HG02678 (cell line): ENCODE results near the gene FCGR2B.
"Not testable (repeated sequence)": the region's sequence is repeated elsewhere in the genome, so short reads cannot be mapped to it uniquely, and the experiment has no call there.

Experiments used
- ATAC-seq: cut with Tn5 transposase; IDR thresholded peaks from one replicate; pipeline ENCODE4 v1.9.1; 2021; ENCODE audit warnings: mild to moderate bottlenecking, moderate library complexity; ENCODE audit not compliant: unreplicated experiment

FCGR2B gene

DNA sequence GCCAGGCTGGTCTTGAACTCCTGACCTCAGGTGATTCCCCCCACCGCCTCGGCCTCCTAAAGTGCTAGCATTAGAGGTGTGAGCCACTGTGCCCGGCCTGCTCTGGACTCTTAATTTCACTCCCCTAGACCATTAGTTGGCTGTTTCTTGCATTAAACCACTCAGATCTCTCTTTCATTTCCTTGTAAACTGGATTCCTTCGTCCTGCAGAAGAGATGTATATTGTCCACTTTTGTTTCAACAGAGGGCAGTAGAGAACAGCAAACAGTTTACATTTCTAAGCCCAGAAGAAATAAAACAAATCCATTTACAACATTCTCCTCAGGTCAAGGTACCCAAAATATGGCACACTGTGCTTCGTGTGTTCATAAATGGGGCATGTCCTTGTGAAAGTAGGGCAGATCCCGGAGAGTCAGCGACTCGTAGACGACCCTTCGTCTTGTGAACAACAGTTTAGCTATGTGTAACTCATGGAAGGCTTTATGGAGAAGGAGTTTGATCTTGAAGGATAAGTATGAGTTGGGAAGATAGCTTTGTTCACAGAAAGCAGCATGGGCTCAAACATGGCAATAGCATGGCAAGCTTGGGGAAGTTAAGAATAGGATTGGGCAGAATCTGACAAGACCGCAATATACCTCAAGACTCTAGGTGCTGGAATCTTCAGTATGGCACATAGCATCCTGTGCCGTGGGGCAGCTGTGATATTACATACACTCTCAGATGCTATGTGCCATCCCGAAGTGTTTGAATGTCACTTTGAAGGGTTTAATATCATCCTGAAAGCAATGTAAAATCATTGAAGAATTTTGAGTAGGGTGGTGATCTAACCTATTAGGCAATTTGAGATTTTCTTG lies 15.2 kb upstream of the FCGR2B start:
- ATAC-seq: not testable (repeated sequence)

DNA sequence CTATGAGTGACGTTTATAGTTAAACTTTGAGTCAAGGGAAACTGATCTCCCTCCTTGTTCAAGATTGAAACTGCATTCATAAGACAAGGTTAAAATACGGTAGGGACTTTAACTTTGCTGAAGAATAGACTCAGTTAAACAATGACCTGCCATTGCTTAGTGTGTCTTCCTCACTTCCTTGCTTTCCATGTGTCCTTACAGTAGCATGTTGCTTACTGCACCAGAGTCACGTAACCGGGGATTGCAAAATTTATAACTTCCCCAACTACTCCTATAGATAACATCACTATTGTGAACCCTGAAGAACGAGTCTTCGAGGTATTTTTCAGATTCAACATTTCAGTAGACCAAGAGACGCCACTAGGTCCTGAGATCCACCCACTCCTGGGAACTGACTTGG lies 9.4 kb upstream of the FCGR2B start:
- not testable (repeated sequence) for ATAC-seq

DNA sequence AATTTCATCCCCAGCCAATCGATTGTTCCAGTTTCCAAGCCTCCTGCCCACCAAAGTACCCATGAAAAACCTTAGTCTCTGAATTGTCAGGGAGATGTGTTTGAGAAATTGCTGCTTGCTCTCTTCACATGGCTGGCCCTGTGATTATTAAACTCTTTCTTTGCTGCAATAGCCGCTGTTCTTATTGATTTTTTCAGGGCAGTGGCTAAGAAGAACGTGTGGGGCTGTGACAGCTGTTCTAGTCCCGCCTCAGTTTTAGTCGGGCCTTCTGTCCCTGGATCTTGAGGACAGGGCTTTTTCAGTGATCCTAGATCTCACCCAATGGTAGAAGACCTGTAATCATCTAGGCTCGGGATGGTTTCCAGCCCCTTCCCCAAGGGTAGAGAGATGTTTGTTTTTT lies 9.0 kb upstream of the FCGR2B start:
- ATAC-seq: not testable (repeated sequence)

DNA sequence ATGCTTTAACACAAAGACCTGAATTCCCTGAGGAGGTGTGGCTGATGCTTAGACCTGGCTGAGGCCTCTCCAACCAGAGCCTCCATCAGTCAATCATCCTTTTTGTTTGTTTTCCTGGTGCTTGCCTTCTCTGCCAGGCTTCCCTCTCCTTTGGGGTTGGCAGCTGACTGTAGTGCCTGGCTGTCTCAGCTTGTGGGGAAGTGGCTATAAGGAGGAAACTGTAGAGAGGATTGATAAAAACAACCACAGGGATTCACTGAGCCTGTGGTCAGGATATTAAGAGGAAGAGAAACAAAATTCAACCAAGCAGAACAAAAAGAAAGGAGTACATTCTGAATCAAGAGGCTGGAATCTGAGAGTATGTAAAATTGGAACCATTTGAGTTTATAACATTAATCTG lies 4.4 kb upstream of the FCGR2B start:
- not testable (repeated sequence) for ATAC-seq

DNA sequence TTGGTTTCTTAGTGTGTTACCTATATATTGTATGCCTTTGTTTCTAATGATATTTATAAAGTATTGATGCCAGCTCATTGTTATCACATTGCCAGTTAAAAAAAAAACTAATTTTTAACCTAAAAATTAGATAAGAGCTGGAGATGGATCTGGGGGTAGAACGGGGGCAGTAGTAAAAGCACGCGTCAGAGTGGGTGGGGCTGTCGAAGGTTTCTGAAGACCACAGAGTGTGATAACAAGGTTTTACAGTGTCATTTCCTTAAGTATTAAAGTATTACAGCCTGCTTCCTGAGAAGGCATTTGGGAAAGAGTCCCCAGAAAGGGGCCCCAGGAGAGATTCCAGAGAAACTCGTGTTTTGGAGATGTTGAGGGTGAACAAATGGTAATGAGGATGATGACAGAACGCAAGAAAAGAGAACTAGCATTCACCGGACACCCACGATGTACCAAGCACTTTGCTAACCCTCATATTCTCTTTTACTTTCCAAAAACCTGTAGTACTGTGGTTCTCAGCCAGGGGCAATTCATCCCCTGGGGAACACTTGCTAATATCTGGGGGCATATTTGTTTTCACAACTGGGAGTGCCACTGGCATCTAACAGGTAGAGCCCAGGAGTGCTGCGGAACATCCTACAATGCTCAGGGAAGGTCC lies 1.2 kb upstream of the FCGR2B start:
- not testable (repeated sequence) for ATAC-seq

DNA sequence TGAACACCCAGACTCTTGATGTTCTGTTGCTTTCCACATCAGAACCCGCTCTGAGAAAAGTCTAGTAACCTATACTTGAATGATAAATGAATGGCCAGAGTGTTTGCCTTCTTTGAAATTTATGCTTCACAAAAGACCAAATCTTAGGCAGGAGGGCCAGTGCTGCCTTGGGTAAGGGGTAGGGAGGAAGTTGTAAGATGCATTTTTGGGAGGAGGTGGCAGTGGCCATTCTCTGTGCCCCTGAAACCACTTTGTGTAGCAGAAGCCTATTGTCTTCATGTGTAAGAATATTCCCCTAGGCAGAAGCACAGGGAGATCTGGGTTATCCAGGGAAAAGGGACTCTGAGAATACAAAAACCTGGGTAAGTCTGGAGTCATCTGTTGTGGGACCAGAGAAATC lies 626 bp downstream of the FCGR2B start:
- not testable (repeated sequence) for ATAC-seq

DNA sequence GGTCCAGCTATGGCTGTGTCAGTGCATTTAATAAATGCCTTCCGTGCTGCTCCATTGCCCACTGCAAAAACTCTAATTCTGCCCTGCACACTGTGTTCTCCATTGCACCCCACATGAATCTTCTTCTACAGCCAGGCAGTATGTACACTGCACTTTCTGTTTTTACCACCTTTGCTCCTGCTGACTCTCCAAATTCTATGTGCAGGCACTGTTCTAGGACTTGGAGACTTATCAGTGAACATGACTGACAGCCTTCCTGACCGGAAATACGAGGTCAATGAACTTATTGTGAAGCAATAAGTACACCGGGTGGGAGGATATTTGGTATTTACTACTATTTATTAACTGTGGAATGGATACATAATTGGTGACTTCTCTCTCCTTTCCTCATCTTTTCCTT lies 1.7 kb downstream of the FCGR2B start:
- not testable (repeated sequence) for ATAC-seq

DNA sequence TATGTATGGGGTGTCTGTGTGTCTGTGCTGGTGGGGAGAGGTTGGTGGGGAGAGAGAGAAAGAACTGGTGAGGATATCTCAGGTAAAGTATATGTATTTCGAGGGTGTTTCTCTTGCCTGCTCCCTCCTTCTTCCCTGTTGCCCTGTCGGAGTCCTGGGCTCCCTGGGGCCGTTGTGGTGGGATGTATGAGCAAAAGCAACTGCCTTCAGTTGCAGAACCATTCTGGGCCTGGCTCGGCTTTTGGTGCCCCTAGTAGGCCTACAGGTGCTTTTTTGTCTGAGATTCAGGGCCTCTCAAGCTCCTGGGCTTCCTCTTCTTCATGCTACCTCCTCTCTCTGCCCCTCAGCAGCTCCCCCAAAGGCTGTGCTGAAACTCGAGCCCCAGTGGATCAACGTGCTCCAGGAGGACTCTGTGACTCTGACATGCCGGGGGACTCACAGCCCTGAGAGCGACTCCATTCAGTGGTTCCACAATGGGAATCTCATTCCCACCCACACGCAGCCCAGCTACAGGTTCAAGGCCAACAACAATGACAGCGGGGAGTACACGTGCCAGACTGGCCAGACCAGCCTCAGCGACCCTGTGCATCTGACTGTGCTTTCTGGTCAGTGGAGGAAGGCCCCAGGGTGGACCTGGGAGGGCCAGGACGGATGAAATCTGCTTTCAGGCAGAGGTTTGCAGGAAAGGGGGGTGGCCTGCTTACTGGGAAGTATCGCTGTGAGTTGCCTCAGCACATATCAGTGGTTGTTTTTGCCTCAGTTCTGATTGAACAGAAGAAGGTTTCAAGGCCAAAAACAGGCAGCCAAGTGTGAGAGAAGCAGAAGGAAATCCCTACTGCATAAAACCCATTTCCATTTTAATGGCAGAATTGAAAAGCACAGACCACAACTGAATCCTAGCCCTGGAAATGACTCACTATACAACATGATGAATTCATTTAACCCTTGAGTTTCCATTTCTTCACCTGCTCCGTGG lies 8.4 kb downstream of the FCGR2B start:
- ATAC-seq: not testable (repeated sequence)

DNA sequence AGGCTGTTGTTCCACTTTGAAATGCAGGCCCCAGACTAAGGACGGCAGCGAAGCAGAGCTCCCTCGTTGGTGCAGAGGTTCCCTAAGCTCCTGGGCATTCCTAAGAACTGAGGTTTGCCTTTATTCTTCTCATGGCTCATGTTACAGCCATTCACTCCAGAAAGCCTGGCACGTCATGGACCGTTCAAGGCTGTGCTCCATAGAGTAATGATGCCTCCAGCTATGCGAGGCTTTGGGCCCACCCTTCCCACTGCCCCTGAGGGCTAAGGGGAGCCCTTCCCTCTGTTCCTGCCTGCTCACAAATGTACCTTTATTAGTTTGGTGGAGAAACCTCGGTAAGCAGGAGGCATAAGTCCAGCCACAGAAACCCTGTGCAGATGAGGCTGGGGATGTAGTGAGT lies 10.5 kb downstream of the FCGR2B start:
- ATAC-seq: not testable (repeated sequence)

DNA sequence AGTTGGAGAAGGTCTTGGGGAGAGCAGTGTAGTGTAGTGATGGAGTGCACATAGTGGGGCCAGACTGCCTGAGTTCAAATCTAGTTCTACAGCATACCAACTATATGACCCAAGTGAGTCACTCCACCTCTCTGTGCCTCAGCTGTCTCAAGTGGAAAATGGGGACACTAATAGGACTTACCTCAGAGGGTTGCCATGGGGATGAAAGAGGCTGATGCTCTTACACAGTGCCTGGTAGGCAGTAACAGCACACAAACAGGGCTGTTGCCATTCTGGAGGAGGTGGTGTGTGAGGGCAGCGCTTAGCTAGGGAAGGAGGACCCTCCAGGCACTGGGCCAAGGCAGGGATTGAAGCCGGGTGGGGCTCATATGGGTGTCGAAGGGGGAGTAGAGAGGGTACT lies 11.5 kb downstream of the FCGR2B start:
- ATAC-seq: not testable (repeated sequence)

DNA sequence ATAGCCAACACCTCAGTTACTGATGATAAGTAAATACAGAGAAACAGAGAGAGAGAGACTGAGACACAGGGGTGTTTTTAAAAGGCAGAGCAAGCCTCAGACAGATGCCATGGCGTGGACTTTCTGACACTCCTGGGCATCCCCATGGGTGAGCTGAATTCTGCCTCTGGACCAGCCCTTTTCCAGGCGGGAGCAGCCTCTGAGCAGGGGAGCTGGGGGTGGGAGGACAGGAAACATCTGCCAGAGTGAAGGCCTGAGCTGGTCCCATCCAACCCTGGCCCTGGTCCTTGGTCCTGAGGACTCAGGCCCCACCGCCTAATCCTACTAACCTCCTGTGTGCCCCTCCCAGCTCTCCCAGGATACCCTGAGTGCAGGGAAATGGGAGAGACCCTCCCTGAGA lies 12.0 kb downstream of the FCGR2B start:
- not testable (repeated sequence) for ATAC-seq

DNA sequence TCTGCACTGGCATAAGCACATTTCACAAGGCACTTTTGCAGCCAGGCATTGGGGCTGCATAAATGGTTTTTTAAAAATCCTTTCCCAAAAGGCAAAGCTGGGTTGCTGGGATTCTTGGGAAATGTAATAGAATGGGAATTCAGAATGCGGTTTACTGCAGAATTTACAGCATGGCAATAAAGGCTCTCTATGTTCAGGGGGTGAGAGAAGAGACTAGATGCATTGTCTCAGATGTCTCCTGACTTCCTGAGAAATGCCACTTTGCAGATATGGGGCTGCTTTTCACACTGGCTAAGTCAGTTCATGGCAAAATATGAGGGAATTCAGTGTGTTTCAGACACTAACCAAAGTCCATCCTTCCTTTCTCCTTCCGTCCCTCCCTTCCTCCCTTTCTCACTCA lies 13.5 kb downstream of the FCGR2B start:
- no peak for ATAC-seq

DNA sequence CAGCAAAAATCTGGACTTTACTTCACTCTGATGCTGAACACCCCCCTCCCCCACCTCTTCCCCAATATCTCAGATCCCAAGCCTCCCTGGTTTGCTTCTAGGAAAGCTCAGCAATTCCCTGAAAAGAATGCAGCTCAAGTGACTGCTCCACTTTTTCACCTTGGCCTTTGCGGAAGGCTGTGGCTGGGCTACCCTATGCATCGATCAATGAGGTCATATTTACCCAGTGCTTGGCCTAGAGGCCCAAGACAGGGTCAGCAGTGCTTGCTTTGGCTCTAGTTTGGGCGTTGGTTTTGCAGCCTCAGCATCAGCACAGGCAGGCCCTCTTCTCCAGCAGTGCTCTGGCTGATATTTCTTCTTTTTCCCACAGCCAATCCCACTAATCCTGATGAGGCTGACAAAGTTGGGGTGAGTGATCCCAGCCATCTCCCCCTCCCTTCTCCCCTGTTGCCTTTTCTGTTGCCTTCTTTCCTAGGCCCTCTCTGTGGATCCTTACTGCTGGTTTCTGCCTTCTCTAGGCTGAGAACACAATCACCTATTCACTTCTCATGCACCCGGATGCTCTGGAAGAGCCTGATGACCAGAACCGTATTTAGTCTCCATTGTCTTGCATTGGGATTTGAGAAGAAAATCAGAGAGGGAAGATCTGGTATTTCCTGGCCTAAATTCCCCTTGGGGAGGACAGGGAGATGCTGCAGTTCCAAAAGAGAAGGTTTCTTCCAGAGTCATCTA lies 14.2 kb downstream of the FCGR2B start:
- ATAC-seq: no peak

DNA sequence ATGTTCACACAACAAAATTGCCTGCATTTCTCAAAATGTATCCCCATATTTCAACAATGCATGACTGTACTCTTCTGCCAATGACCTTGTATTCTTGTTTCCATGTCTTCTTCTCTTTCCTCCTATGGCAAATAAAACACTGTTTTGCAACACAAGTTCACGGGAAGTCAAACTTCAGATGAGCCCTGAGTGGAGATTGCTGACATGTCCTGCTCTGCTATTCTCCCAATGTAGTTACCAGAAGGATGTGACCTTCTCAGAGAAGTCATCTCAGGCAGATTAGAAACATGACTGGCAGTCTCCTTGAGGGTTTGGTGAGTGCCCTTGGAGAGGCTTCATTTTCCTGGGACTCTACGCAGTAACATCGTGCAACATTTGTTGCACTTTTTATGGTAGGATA lies 15.6 kb downstream of the FCGR2B start:
- no peak for ATAC-seq

DNA sequence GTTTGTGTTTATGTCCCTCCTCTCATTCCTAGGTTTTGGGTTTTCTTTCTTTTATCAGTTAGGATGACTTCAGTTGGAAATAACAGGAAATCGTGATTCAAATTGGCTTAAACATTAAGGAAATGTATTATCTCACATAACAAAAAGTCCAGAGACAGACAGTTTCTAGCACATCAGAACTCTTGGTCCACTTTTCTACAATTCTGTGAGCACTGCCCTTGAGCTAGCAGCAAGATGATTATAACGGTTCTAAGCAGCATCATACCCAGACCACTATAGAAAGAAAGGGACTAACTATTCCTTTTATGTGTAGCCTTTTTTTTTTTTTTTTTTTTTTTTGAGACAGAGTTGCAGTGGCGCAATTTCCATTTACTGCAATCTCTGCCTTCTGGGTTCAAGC lies 18.9 kb downstream of the FCGR2B start:
- ATAC-seq: no peak

DNA sequence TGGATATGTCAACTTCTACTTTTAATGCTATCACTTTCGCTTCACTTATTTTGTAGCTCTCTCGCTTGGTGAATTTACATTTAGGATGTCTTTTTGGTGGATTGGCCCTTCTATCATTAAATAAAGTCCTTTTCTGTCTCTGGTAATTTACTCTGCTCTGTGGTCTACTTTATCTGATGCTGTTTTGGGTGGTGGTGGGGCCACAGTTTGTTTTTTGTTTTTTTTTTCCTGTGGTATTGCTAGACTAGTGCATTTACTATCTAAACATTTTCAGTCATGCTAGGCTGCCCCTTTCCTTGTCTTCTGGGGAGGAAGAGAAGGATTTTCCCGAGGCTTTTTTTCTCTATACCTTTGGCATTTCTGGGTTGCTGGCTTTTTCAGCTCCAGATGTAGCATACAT lies 26.0 kb downstream of the FCGR2B start:
- no peak for ATAC-seq

DNA sequence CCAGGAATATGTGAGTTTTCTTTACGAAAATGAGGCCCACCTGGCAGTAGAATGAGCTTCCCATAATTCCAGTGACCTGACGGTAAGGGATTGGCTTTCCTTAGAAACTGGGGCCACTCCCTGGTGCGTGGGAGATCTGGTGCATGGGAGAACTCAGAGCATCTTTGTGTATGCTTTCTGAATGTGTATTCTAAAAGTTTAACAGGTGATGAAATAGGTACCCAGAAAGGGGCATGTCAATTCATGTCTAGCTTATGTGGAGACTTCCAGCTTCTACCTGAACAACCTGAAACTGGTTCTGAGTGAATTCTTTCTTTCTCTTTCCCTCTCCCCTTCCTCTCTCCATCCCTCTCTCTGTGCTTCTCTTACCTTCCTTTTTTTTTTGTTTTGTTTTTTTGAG lies 28.9 kb downstream of the FCGR2B start:
- ATAC-seq: no peak

DNA sequence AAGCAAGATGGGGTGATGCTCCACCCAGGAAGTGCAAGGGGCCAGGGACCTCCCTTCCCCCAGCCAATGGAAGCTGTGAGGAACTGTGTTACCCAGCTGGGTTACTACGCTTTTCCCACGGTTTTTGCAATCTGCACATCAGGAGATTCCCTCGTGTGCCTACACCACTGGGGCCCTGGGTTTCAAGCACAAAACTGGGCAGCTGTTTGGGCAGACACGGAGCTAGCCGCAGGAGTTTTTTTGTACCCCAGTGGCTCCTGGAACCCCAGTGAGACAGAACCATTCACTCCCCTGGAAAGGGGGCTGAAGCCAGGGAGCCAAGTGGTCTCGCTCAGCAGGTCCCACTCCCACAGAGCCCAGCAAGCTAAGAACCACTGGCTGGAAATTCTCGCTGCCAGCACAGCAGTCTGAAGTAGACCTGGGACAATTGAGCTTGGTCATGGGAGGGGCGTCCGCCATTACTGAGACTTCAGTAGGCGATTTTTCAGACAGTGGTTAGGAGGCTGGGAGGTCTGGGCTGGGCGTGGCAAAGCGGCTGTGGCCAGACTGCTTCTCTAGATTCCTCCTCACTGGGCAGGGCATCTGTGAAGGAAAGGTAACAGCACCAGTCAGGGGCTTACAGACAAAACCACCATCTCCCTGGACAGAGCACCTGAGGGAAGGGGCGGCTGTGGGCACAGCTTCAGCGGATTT lies 30.2 kb downstream of the FCGR2B start:
- not testable (repeated sequence) for ATAC-seq

DNA sequence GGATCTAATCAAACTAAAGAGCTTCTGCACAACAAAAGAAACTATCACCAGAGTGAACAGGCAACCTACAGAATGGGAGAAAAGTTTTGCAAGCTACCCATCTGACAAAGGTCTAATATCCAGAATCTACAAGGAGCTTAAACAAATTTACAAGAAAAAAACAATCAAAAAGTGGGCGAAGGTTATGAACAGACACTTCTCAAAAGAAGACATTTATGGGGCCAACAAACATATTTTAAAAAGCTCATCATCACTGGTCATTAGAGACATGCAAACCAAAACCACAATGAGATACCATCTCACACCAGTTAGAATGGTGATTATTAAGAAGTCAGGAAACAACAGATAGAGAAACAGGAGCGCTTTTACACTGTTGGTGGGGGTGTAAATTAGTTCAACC lies 35.4 kb downstream of the FCGR2B start:
- not testable (repeated sequence) for ATAC-seq

DNA sequence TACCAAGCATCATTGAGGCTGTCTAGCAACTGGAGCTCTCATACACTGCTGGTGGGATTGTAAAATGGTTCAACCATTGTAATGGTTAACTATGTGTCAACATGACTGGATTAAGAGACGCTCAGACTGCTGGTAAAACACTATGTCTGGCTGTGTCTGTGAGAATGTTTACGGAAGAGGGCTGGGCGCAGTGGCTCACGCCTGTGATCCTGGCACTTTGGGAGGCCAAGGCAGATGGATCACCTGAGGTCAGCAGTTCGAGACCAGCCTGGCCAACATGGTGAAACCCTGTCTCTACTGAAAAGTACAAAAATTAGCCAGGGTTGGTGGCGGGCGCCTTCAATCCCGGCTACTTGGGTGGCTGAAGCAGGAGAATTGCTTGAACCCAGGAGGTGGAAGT lies 39.3 kb downstream of the FCGR2B start:
- ATAC-seq: no peak
